Cardiac fibroblast (primary cell): Measurements from ENCODE around the gene COL25A1.
"Not testable (repeated sequence)": the region's sequence is repeated elsewhere in the genome, so short reads cannot be mapped to it uniquely, and the experiment has no call there.

Experiments used
- DNase-seq, 2 donors: peaks; one replicate each; pipeline versions ENCODE4 v3.0.0 to v3.0.0-alpha.2; 2010; ENCODE audit warnings: low read depth in 2 of 2
- H3K4me3 ChIP-seq, 2 donors: replicated peaks in 1 of 2; 1 replicate in 1 of 2; 2 replicates in 1 of 2; pipeline ENCODE4 v1.5.1; 2011; ENCODE audit warnings: low read depth in 2 of 2, low read length in 2 of 2, mild to moderate bottlenecking in 2 of 2, moderate library complexity in 1 of 2
- TF ChIP-seq, protein P1 (sequence below): IDR thresholded peaks from one replicate; pipeline ENCODE4 v1.5.1; 2011; ENCODE audit warnings: low read depth, mild to moderate bottlenecking, low read length, inconsistent platforms

Gene COL25A1

DNA sequence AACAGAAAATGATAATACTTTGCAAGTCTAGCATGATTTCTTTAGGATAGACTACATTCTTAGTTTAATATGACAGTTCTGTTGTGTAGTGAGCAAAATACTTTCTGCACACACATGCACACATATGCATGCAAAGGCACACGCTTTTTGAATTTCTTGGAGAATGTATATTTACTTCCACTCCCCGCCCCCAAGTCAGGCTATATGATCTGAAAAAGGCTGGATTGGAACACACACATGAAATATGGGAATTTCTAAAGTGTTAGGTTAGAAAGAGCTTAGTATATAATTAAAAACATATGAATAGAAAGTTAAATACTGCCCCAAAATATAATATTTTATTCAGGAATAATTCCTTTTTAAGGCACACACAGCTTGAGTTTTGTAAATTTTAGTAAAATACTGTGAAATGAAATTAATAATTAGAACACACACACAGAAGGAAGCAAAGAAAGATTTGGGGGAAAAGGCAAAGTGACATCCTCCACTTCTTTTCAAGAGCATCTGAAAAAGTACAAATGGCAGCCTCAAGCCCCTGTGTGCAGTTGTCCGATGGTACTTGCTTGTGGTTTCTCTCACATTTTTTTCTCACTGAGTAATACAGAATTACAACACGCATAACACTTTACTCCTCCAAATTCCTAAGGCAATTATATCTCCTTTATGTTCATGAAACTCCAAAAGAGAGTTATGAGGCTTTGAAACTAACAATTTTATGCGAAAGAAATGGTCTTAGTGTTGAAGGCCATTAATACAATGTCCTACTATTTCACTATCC is 310.7 kb downstream of the COL25A1 start:
- DNase-seq: peak; percentile 60 to 67
- no peak overlapping the region for H3K4me3 ChIP-seq
- TF ChIP-seq, protein P1, sequence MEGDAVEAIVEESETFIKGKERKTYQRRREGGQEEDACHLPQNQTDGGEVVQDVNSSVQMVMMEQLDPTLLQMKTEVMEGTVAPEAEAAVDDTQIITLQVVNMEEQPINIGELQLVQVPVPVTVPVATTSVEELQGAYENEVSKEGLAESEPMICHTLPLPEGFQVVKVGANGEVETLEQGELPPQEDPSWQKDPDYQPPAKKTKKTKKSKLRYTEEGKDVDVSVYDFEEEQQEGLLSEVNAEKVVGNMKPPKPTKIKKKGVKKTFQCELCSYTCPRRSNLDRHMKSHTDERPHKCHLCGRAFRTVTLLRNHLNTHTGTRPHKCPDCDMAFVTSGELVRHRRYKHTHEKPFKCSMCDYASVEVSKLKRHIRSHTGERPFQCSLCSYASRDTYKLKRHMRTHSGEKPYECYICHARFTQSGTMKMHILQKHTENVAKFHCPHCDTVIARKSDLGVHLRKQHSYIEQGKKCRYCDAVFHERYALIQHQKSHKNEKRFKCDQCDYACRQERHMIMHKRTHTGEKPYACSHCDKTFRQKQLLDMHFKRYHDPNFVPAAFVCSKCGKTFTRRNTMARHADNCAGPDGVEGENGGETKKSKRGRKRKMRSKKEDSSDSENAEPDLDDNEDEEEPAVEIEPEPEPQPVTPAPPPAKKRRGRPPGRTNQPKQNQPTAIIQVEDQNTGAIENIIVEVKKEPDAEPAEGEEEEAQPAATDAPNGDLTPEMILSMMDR: no peak

DNA sequence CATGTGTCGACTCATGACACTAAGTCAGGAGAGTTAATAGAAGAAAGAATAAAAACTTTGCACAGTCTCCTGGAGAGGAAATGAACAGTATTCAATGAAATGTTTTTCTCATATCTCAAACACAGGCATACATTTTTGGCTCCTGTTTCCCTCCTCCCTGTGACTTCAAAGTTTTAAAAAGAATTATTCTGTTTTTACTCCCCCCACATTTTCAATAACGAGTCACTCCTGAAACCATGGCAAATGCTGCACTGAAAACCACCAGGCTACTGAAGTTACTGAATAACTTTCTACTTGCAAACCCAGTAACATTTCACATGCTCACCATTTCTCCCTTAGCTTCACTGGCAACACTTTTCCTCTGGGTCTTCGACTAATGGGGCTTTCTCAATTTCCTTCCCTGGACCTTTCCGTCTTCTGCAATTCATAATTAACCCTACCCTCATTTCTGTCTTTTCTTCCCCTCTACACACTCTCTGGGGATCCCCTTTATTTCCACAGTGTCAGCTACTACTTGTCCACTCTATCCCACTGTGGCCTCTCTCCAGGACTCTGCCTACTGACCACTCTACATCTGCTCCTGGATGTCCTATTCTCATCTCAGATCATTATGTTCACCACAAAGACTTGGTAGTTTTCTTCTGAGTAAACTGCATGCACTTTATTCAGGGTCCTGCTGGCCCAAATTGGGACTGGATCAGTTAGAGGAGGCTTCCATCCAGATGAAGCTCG is 313.8 kb downstream of the COL25A1 start:
- TF ChIP-seq, protein P1: no peak
- no peak for DNase-seq
- H3K4me3 ChIP-seq: no peak overlapping the region

DNA sequence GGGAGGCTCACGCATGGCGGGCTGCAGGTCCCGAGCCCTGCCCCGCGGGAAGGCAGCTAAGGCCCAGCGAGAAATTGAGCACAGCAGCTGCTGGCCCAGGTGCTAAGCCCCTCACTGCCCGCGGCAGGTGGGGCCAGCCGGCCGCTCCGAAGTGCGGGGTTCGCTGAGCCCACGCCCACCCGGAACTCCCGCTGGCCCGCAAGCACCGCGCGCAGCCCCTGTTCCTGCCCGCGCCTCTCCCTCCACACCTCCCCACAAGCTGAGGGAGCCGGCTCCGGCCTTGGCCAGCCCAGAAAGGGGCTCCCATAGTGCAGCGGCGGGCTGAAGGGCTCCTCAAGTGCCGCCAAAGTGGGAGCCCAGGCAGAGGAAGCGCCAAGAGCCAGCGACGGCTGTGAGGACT is 318.0 kb downstream of the COL25A1 start:
- H3K4me3 ChIP-seq, DNase-seq: not testable (repeated sequence)

DNA sequence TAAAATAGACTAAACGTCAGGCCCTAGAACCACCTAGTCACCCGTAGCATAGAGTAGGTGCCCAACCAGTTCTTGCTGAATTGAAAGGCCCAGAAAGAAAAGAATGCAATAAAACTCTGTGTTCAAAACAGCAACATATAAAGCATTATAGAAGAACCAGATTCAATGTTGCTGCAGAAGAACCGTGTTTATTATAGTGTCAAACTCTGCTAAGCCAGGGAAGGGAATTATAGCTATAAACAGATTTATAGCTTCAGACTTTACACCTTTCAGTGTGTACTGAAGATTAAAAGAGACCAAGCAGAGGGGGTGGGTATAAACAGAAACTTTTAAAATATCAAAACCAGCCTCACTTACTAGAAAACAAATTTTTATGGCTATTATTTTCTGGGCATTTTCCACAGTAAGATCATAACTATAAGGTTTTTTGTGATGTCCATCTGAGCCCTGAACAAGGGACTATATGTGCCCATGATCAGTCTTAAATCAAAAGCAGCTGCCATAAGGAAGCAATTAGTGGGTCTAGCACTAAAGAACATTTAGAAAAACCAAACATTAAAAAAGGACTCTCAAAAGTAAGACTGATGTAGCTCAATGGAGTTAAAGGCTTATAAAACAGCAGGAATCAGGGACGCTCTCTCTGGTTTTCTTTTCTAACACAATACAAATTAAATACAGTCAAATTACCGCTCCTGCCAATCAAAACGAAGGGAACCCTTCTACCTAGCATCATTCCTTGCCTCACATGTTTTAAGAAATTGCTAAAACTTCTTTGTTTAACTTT is 319.9 kb downstream of the COL25A1 start:
- no peak overlapping the region for H3K4me3 ChIP-seq
- no peak for DNase-seq
- TF ChIP-seq, protein P1: no peak

DNA sequence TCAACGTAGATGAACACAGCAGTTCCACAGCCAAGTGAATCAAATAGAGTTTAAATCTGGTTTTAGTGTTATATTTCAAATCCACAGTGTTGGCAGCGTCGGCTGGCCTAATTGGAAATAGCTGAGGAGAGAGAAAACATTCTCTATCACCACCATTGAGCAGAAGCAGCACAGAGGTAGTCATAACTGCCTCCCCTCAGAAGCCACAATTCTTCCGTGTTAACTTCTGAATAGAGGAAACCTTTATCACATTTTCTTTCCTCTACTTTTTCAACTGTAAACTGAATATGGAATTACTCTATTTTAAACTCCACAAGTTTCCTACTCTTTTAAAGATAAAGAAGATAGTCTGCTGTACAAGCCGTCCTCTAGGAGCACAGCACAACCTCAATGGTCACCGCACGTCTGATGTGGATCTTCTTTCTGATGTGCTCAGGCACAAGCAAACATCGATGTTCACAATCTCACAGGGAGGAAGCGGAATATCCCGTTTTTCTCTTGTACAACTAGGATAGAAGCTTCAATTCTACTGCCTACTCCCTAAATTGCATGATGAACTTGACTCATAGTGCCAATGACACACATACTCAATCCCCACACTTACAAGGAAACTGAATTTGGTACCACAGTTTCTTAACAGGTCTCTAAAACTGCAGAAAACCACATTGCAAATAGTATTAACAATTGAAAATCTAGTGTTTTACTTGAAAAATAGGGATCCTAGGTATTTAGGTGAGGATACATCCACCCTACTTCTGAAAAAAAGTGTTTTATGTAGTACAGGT is 321.8 kb downstream of the COL25A1 start:
- H3K4me3 ChIP-seq: no peak overlapping the region
- DNase-seq: no peak
- TF ChIP-seq, protein P1: no peak

DNA sequence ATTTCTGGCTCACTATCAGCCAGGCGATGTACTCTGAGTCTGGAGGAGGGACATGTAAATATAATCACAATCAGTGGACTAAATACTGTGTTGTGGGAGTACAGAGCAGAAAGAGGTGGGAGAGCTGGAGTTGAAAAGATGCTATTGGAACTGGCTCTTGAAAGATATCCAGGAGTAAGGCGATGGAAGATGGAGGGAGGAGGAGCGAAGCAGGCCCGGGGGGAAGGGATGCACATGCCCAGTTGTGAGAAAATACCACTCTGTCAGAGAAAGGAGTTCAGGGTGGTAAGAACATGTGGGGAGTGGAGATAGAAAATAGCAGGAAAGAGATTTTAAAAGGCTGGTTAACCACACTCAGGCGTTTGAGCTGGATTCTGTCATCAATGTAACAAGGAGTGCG is 322.7 kb downstream of the COL25A1 start:
- TF ChIP-seq, protein P1: no peak
- H3K4me3 ChIP-seq: no peak overlapping the region
- no peak for DNase-seq
